Vagina (tissue), 2 donors: Measurements from ENCODE around the gene NIPSNAP2.

Experiments used
- POLR2A ChIP-seq, 2 donors: fragments of 450-650 bp; IDR thresholded peaks; one replicate each; pipeline ENCODE4 v1.6.1; 2017; ENCODE audit warnings: antibody characterized with exemption in 2 of 2, mild to moderate bottlenecking in 2 of 2, moderate library complexity in 2 of 2
- POLR2AphosphoS5 ChIP-seq, 2 donors: sonication (generic); formaldehyde crosslinking; IDR thresholded peaks; one replicate each; pipeline ENCODE4 v1.9.0; 2017; ENCODE audit warnings: antibody characterized with exemption in 2 of 2, mild to moderate bottlenecking in 2 of 2, low read depth in 1 of 2; ENCODE audit not compliant: insufficient read depth in 1 of 2
- TF ChIP-seq, protein P1 (sequence below), 3 experiments: fragments of 450-650 bp in 2 of 3; fragments of 200-600 bp in 1 of 3; sonication (generic) in 1 of 3; IDR thresholded peaks; one replicate each; pipeline ENCODE4 v1.5.1; 2017 to 2019; ENCODE audit warnings: antibody characterized with exemption in 3 of 3, mild to moderate bottlenecking in 2 of 3, moderate library complexity in 2 of 3

DNA sequence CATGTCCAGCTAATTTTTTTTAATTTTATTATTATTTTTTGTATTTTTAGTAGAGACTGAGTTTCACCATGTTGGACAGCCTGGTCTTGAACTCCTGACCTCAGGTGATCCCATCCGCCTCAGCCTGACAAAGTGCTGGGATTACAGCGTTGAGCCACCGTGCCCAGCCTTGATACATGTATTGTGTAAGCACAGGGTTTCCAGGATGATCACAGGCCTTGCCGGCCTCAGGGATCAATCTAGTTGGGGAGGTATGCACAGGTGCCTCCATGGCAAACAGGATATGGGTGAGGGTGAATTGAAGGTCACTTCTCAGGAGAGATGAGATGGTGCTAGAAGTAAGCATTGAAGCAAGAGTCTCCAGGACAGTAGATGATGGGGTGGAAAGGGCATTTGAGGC lies 7.2 kb upstream of the NIPSNAP2 start:
- TF ChIP-seq POLR2AphosphoS5 (IDR thresholded peaks at IDR 0.05; ENCODE audit: insufficient read depth in 1 of 2, low read depth in 1 of 2) (no peak), POLR2A (IDR thresholded peaks at IDR 0.05) (no peak)
- TF ChIP-seq, protein P1, sequence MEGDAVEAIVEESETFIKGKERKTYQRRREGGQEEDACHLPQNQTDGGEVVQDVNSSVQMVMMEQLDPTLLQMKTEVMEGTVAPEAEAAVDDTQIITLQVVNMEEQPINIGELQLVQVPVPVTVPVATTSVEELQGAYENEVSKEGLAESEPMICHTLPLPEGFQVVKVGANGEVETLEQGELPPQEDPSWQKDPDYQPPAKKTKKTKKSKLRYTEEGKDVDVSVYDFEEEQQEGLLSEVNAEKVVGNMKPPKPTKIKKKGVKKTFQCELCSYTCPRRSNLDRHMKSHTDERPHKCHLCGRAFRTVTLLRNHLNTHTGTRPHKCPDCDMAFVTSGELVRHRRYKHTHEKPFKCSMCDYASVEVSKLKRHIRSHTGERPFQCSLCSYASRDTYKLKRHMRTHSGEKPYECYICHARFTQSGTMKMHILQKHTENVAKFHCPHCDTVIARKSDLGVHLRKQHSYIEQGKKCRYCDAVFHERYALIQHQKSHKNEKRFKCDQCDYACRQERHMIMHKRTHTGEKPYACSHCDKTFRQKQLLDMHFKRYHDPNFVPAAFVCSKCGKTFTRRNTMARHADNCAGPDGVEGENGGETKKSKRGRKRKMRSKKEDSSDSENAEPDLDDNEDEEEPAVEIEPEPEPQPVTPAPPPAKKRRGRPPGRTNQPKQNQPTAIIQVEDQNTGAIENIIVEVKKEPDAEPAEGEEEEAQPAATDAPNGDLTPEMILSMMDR (IDR thresholded peaks at IDR 0.05) = no peak
